UCSD-AML1 (cell line): ENCODE results near the gene SUSD6.
"Not testable (repeated sequence)": the region's sequence is repeated elsewhere in the genome, so short reads cannot be mapped to it uniquely, and the experiment has no call there.

Source experiments
- DNase-seq: peaks from one replicate; lab custom pipeline; 2025; ENCODE audit not compliant: unreplicated experiment; lab: John Stamatoyannopoulos, UW

Gene SUSD6

DNA sequence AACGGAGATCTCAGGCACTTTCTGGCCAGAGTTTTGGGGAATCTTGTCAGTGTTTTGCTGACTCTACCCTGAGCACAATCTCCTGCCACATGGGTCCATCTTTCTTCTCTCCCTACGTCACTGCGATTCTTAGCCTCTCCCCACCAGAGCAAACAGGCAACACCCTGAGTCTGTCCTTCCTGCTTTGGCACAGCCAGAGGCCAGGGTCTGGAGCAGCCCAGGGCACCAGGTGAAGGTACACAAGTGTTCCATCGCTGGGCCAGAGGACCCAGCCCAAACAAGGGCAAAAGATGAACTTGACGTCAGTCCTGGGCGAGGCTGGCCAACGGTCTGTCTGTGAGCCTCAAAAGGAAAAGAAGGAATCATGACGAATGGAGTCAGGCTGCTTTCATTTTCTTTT, 24.0 kb upstream of the SUSD6 start:
- DNase-seq = no peak

DNA sequence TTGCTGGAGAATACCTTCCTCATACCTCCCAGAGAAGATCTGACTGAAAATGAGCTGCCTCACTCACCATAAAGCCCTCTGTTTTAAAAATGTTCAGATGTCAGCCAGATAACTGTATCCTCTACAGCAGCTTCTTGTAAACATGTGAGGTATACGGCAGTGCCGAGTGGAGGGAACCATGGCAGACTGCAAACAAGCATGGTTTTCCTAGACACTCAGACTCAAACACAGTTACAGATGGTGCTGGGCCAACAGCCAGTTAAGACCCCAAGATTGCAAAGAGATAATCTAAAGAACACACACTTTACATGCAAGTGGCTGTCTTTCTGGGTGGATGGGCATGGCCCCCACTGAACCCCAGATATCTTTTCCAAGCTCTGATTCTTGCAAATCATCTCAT, 20.1 kb upstream of the SUSD6 start:
- DNase-seq = no peak

DNA sequence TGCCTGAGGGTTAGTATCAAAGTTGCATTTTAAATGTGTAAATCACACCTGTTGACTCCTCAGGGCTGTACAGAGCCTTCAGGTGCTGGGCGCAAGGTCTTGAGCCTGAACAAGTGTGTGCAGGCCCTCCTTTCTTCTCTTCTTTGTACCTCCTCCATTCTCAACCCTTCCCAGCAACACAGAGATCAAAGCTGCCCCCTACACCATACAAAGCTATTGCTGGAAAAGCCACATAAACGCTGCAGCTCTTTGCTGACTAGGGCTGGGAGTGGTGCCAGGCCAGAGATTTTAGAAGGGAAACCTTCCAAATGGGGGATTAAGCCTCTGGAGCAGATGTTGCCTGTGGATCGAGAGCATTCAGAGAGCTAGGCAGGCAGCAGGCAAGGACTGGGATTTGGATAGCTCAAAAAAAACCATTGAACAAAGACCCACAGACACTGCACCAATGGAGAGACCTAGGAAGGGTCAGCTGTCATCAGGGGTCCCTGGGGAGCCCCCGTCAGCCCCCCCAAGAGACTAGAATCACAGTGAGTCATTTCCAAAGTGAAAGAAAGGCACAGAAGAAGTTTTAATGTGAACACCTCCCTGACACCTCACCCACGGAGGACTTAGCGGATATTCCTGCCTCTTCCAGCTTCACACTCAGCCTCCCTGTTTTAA, 18.2 kb upstream of the SUSD6 start:
- DNase-seq = no peak

DNA sequence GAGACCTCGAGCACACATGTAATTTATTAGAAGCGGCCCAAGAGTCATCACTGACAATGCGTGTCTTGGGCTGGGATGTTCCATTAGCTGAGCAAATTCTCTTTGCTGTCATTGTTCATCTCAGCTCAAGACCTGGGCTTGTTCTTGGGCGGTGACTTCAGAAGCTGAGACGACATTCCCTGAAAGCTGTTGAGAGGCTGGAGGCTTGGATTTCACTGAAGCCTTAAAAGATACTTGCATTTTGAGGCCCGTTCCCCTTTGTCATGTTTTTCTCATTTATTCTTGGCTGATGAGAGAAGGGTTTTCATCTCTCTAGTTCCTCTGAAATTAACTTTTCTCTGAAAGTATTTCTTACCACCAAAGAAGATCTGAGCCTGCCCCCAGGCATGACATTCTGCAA, 16.6 kb upstream of the SUSD6 start:
- no peak for DNase-seq

DNA sequence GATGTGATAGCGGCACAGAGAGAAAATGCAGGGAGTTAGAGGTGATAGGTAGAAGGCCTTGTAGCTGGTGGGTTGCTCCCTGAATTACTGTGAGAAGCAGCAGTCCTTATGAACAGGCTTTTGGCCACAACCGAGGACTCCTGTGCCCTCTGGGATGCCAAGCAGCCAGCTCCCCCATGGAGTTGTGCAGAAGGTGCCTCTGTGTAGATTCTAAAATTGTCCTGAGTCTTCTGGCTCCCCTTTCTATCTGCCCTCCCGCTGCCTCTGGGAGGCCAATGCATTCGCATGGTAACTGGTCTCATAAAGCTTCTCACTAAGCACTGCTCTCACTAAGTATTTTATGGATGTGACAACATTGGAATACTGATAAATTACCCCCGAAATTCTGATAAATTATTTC, 16.1 kb upstream of the SUSD6 start:
- DNase-seq = no peak

DNA sequence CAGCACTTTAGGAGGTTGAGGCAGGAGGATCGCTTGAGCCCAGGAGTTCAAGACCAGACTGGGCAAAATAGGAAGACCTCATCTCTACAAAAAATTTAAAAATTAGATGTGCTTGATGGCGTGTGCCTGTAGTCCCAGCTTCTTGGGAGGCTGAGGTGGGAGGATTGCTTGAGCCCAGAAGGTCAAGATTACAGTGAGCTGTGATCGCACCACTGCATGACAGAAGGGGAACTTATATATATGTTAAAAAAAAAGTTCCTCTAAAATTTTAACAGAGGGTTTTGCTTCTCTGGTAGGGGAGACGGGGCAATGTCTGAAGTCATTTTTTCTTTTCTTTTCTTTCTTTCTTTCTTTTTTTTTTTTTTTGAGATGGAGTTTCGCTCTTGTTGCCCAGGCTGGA, 12.0 kb upstream of the SUSD6 start:
- not testable (repeated sequence) for DNase-seq

DNA sequence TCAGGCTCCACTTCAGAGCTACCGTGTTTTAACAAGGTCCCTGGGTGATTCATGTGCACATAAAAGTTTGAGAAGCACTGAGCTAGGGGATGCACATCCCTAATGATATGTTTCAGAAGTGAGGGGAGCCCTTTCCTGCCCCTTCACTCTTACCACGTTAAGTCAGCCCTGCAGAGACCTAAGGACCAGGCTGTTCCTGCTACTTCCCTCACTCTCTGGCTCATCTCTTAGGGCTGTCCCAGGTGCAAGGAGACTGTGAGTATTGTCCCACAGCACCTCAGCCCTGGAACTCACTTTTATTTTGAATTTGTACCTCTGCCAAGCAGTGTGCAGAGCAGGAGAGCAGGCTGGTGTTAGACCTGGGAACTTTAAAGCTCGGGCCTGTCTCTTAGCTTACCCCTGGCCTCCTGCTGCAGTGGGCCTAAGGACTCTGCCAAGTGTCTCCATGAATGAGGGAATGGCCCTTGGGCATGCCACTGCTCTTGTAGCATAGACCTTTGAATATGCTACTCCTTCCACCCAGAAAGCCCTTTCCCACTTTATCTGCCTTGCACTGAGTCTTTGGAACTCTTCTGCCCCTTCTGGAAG, 11.0 kb upstream of the SUSD6 start:
- no peak for DNase-seq

DNA sequence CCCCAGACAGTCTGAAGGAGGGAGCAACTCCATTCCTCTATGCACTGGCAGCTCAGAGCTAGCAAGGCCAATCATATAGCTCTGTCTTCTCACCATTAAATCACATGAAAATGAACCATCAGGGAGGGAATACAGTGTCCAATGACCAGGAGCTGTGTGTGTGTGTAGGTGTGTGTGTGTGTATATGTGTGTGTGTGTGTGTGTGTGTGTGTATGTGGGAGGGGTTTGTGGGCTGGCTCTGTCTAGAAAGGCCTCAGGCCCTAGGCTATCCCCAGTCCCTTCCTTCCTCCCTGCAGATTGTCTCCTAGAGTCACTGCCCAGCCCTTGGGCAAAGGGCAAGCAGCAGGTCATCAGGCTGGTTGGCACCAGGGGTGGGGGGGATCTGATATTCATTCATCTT, 5.7 kb upstream of the SUSD6 start:
- DNase-seq = no peak

DNA sequence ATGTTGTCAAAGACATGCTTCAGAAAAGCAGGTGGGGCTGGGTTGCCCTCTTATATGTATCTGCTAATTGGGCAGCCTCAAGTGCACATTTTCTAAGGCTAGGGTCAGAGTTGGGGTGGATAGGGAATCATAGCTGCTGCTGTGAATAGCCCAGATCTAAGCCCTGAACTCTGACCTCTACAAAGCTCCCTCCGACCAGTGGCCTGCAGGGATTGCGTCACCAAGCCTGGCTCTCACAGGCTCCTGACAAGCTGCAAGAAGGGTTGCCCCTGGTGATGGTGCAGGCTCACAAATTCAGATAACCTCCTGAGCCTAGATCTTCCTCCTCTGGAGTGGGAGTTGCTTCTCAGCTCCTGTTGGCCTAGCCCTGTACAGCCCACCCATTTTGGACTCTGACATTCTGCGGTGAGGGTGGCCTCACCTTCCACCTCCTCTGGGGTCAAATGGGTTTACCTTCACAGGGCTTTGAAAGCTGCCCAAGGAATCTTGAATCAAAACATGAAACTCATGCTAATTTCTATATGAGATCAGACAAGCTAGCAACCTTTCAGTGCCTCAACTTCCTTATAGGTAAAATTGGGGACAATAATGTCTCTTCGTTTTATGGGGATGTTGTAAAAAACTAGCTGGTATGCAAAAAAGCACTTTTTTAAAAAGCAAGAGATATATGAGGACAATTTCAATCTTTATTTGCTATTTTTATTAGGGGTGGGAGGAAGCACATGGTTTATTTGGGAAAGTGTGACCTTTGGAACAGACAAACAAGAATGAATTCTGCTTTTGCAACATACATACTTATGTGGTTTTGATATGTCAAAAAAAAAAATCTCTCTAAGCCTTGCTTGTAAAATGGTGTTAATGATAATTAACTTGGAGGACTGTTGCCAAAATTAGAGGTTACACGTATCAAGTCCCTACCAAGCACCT, 4.9 kb upstream of the SUSD6 start:
- no peak for DNase-seq

DNA sequence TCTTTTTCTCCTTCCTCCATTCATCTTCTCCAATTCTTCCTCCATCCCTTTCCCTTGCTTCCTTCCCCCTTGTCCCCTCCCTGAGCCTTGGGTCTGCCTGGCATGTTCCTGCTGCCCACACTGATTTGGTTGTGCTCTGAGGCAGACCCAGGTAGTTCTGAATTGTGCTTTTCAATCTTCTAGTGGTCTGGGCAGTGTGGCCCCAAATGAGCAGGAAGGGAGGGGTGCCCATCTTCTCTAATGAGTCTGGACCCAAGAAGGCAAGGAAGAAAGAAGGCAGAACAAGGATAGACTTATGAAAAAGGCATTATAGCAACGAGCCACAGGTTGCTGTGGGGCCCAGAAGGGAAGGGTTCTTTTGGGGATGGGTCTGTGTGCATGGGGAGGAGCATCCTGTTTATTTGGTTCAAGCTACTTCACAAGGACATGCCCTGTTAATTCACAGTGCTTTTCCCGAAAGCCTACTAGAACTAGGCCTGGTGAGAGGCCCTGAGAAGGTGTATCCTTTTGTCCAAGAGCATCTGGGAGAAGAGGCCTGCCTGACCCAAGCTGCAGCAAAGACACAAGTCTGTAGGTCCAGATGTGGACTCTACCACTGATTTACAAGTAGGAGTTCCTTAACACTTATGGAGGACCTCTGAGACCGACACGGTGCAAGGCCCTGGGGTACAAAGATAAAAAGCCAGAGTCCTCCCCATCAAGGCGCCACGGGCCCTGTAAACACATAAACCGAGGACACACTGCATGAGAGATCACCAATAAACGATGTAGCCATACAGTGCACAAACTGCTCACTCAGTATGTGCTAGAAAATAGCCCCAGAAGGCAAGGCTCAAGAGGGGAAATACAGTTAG, 1.1 kb upstream of the SUSD6 start:
- DNase-seq = no peak

- DNase-seq = no peak
Measured at GRCh38 chr14:69610874-69611171, 573 bp upstream of the SUSD6 start.

- no peak for DNase-seq
Measured at GRCh38 chr14:69612014-69612782, 802 bp downstream of the SUSD6 start.

DNA sequence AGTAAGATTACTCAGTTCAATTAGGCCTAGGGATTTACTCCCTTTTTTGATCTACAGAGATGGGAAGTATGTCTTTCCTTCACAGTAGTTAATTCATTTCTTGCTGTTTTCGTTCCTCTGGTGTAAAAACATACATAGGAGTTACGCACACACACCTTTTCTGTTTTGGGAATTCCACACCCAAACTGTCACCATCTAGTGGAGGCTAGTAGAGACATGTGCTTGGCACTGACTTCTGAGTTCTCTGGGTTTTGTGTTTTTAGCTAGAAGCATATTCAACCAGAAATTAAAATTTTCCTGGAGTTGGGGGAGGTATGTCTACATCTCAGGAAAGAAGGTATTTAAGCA, 1.4 kb downstream of the SUSD6 start:
- DNase-seq = no peak

GRCh38 chr14:69613312-69614073, 2.1 kb downstream of the SUSD6 start:
- DNase-seq = no peak

DNA sequence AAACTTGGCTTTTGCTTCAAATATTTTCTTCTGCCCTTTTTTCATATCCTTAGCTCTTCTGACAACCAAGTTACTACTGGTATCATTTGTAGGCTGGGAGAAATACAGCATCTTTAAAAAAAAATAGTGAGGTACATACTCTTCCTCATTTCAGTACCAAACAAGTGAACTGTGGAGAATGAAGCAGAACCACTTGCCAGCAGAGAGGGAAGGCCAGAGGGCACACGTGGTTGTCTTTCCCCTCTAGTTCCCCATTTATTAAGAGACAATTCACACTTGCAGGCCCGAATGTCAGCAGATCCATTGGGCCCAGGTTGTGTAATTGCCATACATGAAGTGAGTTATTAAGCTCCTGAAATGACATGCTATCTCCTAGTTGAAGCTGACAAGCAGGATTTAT, 3.2 kb downstream of the SUSD6 start:
- DNase-seq = peak; percentile 38

GRCh38 chr14:69615121-69615495, 3.7 kb downstream of the SUSD6 start:
- DNase-seq = no peak

- no peak for DNase-seq
Measured at GRCh38 chr14:69615496-69616407, 4.4 kb downstream of the SUSD6 start.

DNA sequence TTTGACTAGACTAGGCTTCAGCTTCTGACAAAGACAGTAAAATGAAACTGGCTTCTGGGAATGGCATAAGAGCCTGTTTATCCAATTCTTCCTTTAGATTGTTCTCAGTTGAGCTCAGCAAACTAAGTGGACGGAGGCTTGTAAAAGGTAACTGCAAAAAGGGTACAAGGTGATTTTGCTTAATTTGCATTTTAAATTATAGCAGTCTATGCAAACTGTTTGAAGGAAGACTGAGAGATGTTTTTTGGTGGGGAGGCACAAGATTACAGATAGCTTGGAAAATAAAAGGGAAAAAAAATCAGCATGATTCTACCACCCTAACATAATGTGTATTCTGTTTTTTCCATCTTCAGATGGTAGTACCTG, 5.0 kb downstream of the SUSD6 start:
- DNase-seq = no peak

- DNase-seq = no peak
Measured at GRCh38 chr14:69617796-69618195, 6.4 kb downstream of the SUSD6 start.
